NCI-H748 (cell line): ENCODE measurements around the gene EPG5.
A peak's percentile ranks its signal among the peaks of the same experiment; 100 is the strongest.
"Not testable (repeated sequence)": the region's sequence is repeated elsewhere in the genome, so short reads cannot be mapped to it uniquely, and the experiment has no call there.

Experiments
- DNase-seq: peaks from one replicate; lab custom pipeline; 2025; ENCODE audit not compliant: unreplicated experiment; lab: John Stamatoyannopoulos, UW

The EPG5 gene

DNA sequence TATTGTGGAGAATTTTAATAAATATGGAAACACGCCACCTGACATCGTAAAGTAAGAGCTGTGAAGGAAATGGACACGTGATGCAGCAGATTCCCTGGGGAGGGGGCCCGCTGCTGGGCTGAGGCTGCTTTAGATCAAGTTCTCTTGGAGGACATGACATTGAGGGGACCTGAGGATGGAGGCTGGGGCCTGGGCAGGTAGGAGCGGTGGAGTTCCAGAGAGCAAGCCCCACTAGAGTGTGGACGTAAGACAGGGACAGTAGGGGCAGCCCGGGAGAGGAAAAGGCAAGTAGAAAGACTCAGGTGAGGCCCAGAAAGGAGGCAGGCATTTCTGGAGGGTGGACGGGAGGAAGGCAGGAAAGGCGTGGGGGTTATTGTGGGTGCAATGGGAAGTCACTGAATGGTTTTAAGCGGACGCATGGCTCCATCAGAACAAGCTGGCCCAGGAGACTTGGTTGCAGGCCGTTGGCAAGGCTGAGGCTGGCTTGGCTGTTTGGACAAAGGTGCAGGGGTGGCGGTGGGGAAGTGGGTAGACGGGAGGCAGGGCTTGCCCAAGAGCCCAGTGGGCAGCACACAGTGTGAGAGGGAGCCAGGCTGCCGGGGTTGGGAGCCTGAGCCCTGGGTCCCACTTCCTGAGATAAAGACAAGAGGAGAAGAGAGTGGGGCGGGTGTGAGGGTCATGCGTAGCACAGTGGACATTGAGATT, 125.9 kb downstream of the EPG5 start:
- DNase-seq: no peak

DNA sequence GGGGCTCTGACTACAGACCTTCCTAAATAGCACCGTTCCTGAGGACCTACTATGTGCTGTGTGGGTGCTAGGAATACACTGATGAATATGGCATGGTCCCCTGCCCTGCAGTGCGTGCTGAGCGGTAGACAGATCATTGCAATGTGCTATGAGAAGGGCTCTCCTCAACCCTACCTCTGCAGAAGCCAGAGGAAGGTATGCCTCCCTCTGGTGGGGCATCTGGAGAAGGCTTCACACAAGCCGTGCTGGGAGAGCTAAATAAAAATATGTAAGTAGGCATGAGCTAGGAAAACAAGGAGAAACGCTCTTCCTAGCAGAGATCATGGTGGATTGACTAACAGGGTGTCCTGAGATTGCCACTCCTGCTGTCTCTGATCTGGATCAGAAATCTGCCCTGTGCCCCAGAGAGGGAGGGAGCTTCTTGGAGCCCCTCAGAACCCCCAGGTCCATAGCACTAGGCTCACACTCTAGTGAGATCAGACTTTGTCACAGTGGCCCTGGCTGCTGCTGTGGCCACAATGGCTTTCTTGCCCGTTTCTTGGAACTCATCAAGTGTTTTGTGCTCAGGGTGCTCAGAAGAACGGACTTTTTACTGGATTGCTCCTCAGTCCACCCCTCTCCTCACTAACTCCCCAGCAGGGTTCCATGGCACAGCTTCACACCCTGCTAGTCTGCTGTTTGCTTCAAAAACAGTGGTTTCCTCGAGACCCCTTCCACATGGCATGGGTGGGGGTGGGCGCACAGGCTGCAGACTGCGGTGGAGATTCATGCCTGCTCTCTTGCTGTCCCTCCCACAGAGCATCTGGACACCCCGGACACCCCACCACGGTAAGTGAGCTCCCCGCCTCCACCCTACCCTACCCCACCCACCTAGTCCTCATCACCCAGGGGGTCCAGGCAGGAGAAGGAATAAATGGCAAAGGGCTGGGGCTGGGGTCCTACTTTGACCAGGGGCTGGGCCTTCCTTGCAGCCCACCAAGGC, 127.4 kb downstream of the EPG5 start:
- DNase-seq: peak; percentile 81

DNA sequence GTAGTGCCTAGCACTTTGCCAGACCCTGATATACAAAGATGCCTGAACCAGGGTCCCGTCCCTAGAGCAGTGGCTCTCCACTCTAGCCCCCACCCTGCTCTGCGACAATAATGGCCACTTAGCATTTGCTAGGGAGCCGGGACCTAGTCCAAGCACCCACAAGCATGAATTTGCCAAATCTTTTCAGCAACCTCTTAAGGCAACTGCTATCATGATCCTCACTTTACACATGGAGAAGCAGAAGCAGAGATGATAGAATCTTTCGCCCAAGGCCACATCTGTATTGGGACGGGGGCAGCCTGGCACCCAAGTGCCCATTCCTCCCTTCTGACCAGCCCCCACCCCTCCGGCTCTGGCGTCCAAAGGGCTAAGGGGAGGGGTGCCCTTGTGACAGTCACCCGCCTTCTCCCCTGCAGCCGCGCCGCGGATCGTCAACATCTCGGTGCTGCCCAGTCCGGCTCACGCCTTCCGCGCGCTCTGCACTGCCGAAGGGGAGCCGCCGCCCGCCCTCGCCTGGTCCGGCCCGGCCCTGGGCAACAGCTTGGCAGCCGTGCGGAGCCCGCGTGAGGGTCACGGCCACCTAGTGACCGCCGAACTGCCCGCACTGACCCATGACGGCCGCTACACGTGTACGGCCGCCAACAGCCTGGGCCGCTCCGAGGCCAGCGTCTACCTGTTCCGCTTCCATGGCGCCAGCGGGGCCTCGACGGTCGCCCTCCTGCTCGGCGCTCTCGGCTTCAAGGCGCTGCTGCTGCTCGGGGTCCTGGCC, 128.6 kb downstream of the EPG5 start:
- DNase-seq: peak; percentile 73

- peak; percentile 86 for DNase-seq
Measured at GRCh38 chr18:45837283-45838070, 129.7 kb downstream of the EPG5 start.

DNA sequence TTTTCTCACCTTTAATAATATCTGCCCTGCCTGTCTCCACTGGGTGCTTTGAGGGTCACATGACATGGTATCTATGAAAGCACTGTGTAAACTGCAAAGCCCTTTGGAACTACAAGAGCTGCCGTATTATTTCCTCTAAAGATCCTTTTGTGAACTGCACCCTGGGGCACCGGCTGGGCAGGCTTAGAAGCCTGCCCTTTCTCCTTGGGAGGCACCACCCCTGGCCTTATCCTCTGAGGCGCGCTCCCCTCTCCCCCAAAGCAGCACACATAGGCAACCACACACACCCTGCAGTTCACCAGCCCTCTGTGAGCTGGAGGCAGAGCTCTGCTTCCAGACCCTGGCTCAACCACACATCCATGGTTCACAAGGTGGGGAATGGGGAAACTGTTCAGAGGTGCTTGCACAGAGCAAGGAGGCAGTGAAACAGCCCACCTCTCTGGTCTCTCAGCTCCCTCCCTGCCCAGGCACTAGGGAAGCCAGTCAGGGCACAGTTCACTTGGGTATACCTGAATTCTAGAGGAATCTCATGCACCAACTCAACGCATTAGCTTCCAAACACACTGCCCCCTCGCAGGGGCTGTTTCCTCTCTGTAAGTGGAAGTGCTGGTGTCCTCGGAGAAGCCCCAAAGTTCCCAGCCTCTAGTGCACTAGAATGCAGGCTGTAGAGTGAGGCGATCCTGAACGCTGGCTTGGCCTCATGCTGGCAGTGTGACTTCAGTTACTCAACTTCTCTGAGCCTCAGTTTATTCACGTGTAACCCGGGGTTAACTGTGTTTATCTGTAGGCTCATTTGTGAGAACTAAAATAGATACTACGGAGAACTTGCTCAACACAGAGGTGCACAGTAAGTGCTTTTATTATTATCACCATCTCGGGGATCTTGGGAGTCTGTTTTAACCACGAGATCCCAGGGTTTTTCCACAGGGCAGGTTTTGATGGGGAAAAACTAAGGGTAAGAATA, 130.6 kb downstream of the EPG5 start:
- no peak for DNase-seq

GRCh38 chr18:45835057-45835636, 132.0 kb downstream of the EPG5 start:
- DNase-seq: no peak

DNA sequence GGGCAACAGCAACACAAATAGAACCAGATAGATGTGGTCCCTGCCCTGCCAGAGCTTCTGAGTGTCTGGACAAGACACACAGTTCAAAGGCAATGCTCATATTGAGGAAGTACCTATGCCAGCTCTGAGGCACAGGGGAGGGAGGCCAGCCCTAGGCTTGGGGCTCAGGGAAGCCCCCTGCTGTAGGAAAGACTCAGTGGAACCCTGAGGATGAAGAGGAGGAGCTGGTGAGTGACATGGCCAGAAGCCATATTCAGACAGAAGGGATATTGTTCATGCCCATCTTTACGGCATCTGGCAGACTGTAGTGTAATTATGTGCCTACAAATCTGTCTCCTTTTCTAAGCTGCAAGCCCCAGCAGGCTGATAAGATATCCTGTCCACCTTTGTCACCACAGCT, 132.8 kb downstream of the EPG5 start:
- DNase-seq: peak; percentile 17

DNA sequence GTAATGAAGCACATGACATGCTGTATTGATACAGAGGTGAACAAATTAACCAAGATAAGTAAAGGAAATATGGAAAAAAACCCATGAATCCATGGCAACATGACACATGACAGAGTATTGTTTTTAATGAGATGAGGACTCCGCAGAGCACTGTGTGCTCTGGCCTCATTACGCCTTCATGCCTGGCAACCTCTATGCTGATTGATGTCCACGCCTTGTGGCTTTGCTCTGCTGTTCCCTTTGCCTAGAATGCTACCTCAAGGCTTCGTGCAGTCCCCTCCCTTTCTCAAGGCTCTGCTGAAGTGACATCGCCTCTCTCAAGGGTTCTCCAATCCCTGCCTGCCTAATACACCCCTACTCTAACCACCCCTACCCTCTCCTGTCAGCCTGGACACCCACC, 133.3 kb downstream of the EPG5 start:
- DNase-seq: no peak

DNA sequence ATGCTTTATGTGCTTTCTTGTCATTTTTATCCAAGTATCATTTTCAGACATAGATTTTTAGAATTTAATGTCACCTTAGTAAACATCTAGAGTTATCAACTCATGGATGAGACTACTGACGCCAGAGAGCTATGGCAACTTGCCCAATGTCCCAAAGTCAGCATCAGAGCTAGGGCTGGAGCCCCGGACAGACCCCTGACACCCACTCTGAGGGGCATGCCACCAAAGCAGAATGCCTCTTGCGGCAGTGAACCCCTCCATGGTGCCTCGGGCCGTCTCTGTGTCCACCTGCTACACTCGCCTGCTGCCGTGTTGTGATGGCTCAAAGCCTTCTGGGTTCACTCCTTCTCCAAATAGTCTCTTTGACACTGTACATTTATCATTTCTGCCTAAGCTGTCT, 136.2 kb downstream of the EPG5 start:
- no peak for DNase-seq

DNA sequence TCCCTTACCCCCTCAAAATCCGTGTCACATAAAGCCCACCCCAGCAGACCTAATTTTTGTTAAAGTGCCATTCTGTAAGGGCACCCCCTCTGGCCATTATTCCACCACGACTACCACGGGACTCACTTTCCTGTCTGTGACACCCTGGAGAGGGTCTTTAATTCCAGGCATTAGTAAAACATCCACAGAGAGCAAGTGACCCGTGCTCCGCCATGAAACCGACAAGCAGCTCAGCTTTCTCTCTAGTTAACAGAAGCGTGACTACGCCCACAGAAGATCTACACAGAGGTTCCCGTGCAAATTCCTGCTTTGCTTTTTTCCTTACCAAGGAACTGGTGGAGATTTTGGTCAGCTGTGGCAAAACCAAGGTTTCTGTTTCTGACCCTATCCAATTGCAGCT, 137.3 kb downstream of the EPG5 start:
- no peak for DNase-seq

DNA sequence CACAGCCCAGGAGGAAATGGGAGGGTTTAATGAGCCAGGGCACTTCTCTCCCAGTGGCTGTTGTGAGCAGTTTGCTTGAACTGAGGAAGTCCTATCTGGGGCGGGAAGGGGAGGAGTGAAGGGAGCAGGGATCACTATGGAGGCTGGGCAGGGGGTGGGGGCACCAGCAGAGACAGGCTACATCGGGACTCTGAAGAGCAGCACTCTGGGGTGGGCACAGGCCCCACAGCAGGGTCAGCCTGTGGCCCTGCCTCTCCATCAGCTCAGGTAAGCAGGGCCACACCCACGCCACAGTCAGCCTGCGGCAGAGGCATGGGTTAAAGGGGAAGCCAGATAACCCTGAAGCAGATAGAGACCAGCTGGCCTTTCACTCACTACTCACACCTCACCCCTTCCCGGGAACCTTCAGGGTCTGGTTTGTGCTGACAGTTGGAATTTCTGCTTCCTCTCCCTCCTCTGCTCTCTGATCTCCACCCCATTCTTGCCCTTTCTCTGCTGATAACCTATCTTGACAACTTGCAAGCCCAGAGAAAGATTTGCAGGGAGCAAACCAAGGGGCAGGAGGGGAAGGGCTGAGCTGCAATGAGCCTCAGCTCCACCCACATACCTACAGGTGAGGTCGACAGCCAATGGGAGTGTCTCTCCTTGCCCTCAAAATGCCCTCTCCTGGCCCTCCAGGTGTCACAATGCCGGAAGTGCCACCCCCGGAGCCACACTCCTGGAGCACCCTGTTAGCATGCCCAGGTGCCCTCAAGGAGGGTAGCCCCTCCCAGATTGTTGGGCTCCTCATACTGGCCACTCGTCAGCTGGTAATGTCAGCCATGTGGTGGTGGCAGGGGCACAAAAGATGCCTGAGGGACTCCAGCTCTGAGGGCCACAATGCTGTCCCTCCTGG, 138.0 kb downstream of the EPG5 start:
- no peak for DNase-seq

DNA sequence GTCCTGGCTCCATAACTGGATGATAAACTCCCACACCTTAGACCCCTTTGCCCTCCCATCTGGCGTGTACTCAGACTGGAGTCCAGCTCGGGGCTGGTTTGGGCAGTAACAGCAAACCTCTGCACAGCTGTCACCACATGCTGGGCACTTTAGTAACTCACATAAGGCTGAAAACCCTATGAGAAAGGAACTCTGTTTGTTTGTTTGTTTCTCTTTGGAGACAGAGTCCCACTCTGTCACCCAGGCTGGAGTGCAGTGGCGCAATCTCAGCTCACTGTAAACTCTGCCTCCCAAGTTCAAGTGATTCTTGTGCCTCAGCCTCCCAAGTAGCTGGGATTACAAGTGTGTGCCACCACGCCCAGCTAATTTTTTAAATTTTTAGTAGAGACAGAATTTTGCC, 140.4 kb downstream of the EPG5 start:
- DNase-seq: not testable (repeated sequence)

DNA sequence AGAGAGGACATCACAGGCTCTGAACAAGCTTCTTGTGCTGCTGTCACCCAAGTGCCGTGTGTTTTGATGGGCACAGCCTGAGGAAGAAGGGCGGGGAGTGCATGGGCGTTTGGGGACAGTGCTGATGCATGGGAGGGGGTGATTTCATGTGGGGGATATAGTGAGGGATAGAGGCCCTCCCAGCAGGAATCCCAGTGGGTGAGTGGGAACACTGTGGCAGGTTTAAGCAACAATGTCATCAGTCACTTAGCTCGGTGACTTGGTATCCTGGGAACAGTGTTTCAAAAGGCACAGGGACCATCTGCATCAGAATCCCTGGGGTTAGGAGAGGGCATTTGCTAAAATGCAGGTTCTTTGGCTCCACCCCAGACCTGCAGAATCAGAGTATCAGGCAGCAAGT, 141.0 kb downstream of the EPG5 start:
- no peak for DNase-seq

DNA sequence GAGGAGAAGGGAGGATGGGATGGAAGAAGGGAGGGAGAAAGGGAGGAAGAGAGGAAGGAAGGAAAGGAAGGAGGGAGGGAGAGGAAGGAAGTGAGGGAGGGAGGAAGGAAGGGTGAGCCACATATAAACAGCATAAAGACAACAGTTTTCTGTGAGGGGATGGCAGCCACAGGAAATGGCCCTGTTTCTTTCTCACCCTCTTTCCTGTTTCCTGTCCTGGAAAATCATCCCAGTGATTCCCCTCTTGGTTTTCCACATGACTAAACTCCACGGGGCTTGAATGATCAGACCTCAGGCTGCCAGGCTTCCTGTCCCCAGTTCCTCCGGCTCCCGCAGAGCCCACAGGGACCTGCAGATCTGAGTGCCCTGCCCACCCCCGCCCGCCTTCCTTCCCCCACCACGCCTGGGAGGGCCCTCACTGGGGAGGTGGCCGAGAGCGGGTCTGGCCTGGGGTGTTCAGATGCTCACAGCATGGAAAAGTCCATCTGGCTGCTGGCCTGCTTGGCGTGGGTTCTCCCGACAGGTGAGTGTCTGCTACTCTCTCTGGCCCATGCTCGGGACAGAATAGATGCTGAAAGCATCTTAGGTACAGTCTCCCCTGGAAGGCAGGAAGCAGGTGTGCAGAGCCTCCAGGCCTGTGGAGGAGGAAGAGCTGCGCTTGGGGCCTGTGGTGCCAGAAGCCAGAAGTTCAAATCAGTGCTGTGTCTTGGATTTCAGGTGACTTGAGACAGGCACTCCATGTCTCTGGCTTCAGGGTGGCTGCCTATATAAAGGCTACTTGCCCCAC, 141.7 kb downstream of the EPG5 start, which contains the start of gene SIGLEC15:
Gene SIGLEC15 (plus strand): TSS at position 418 of the 787 bp plus-strand sequence. CDS start 54 bp downstream, at position 472.
- no peak for DNase-seq

GRCh38 chr18:45821711-45822110, 145.4 kb downstream of the EPG5 start:
- no peak for DNase-seq

GRCh38 chr18:45821026-45821425, 146.1 kb downstream of the EPG5 start:
- DNase-seq: no peak

- DNase-seq: no peak
Measured at GRCh38 chr18:45820106-45820745, 146.9 kb downstream of the EPG5 start.
